Keratinocyte (primary cell): Measurements from ENCODE around the gene CTDSP2. TPM values are rescaled to one million over a fixed set of nuclear protein-coding genes. Genes with fewer than 3 reads are reported as not detected.

Experiments
- DNase-seq: peaks from one replicate; pipeline ENCODE4 v3.0.0-alpha.2; 2011; ENCODE audit warnings: low read depth, missing footprints, low spot score
- FAIRE-seq: peaks from 2 replicates; lab custom pipeline; 2011; peaks lifted over from hg19 to GRCh38; lab: Jason Lieb, UNC
- H2AFZ ChIP-seq: 2 replicates; pipeline ENCODE4 v1.6.0; 2012; ENCODE audit warnings: low read length, control low read depth, inconsistent platforms; ENCODE audit not compliant: control insufficient read depth
- H3K27ac ChIP-seq: 2 replicates; pipeline ENCODE4 v1.5.1; 2011; ENCODE audit warnings: low read length; ENCODE audit not compliant: control insufficient read depth, insufficient read depth
- H3K27me3 ChIP-seq: 3 replicates; pipeline ENCODE4 v1.6.0; 2011; ENCODE audit warnings: low read length; ENCODE audit not compliant: control insufficient read depth, insufficient read depth; ENCODE audit errors: extremely low read depth
- H3K36me3 ChIP-seq, 2 experiments: 2 replicates in 1 of 2; 3 replicates in 1 of 2; pipeline ENCODE4 v1.5.1; 2011; ENCODE audit warnings: low read length in 2 of 2, mild to moderate bottlenecking in 1 of 2; ENCODE audit not compliant: control insufficient read depth in 2 of 2, insufficient read depth in 2 of 2; ENCODE audit errors: extremely low read depth in 1 of 2
- H3K4me1 ChIP-seq: 3 replicates; pipeline ENCODE4 v1.5.1; 2011; ENCODE audit warnings: low read length; ENCODE audit not compliant: control insufficient read depth, insufficient read depth; ENCODE audit errors: extremely low read depth
- H3K4me2 ChIP-seq: 3 replicates; pipeline ENCODE4 v1.6.0; 2011; ENCODE audit warnings: low read depth, low read length; ENCODE audit not compliant: control insufficient read depth, insufficient read depth; ENCODE audit errors: extremely low read depth
- H3K4me3 ChIP-seq, 3 experiments: fragments of 200-600 bp in 1 of 3; sonication (generic) in 1 of 3; 2 replicates in 2 of 3; 3 replicates in 1 of 3; pipeline ENCODE4 v1.5.1; 2011 to 2016; ENCODE audit warnings: low read length in 3 of 3, mild to moderate bottlenecking in 3 of 3, control low read depth in 2 of 3, inconsistent platforms in 1 of 3, low read depth in 1 of 3, mixed read lengths in 1 of 3, mixed run types in 1 of 3, moderate library complexity in 1 of 3; ENCODE audit not compliant: control insufficient read depth in 2 of 3, insufficient read depth in 2 of 3; ENCODE audit errors: extremely low read depth in 1 of 3
- H3K79me2 ChIP-seq: 2 replicates; pipeline ENCODE4 v1.6.0; 2012; ENCODE audit warnings: low read length; ENCODE audit not compliant: control insufficient read depth, insufficient read depth
- H3K9ac ChIP-seq: 3 replicates; pipeline ENCODE4 v1.6.0; 2011; ENCODE audit warnings: low read length; ENCODE audit not compliant: control insufficient read depth, insufficient read depth; ENCODE audit errors: extremely low read depth
- H3K9me1 ChIP-seq: 3 replicates; pipeline ENCODE4 v1.6.0; 2011; ENCODE audit warnings: low read length; ENCODE audit not compliant: control insufficient read depth, insufficient read depth; ENCODE audit errors: extremely low read depth
- H3K9me3 ChIP-seq: 2 replicates; pipeline ENCODE4 v1.5.1; 2012; ENCODE audit warnings: low read depth, low read length; ENCODE audit not compliant: control insufficient read depth
- H4K20me1 ChIP-seq: 3 replicates; pipeline ENCODE4 v1.6.0; 2011; ENCODE audit warnings: low read length; ENCODE audit not compliant: control insufficient read depth, insufficient read depth; ENCODE audit errors: extremely low read depth
- CTCF ChIP-seq, 3 experiments: IDR thresholded peaks in 1 of 3; conservative IDR thresholded peaks in 1 of 3; optimal IDR thresholded peaks in 1 of 3; 2 replicates in 2 of 3; 3 replicates in 1 of 3; pipeline versions ENCODE3 to v1.5.1; 2011; ENCODE audit warnings: low read length in 3 of 3, mild to moderate bottlenecking in 3 of 3, moderate library complexity in 2 of 3, control low read depth in 1 of 3, inconsistent platforms in 1 of 3; ENCODE audit not compliant: insufficient read depth in 2 of 3; ENCODE audit errors: extremely low read depth in 1 of 3
- EZH2 ChIP-seq: IDR thresholded peaks from one replicate; pipeline ENCODE4 v1.6.1; 2012; ENCODE audit warnings: inconsistent platforms, mild to moderate bottlenecking, low read length, moderate library complexity
- dilution Hi-C: fragments of 300-500 bp; cut with MboI; formaldehyde crosslinking; loops from one replicate; pipeline ENCODE4 v1.7.0; 2020; ENCODE audit warnings: low sequenced_read_pairs; ENCODE audit not compliant: extremely low pct_ligation_motif_present
- polyA plus RNA-seq, 5 experiments: library from polyadenylated mRNA; depleted of rRNA in 3 of 5; stranded (reverse) in 3 of 5; stranded (forward) in 1 of 5; unstranded in 1 of 5; fragments of >200 nt; gene quantifications; 1 replicate in 1 of 5; 2 replicates in 3 of 5; 3 replicates in 1 of 5; pipeline versions ENCODE4 v1.2.1 to v1.2.3, GENCODE V29; 2011 to 2012; ENCODE audit warnings: missing spikeins in 2 of 5, low read depth in 1 of 5, low replicate concordance in 1 of 5

Gene CTDSP2
- polyA plus RNA-seq, 1 donor (not counting 4 experiments of a cell fraction or from before 2014, with no cell fraction given), result 54.6 TPM

GRCh38 chr12:57883700-57884099 lies 37.2 kb upstream of the CTDSP2 start:
- no peak for DNase-seq
- no peak overlapping the region for H3K4me3 ChIP-seq

GRCh38 chr12:57883057-57883456 lies 36.5 kb upstream of the CTDSP2 start:
- Histone ChIP-seq H3K9me3 (no peaks in the 10 kb centered on the region), H3K9me1 (no peaks in the 10 kb centered on the region), H4K20me1 (no peaks in the 10 kb centered on the region), H3K36me3 (no peaks in the 10 kb centered on the region), H3K4me3 (no peak overlapping the region), H3K9ac (no peak overlapping the region), H3K27ac (no peak overlapping the region), H2AFZ (no peak overlapping the region), H3K79me2 (no peaks in the 10 kb centered on the region), H3K27me3 (no peaks in the 10 kb centered on the region), H3K4me1 (peaks cover 8% of the 10 kb centered on the region), H3K4me2 (no peak overlapping the region)
- TF ChIP-seq EZH2 (no peak), CTCF (optimal IDR thresholded peaks at IDR 0.05 in 1 of 3, IDR thresholded peaks at IDR 0.05 in 1 of 3, conservative IDR thresholded peaks at IDR 0.05 in 1 of 3; ENCODE audit: extremely low read depth in 1 of 3, insufficient read depth in 2 of 3, low read length in 3 of 3) (no peak)
- dilution Hi-C loops, result no loop called here
- DNase-seq, result no peak
- no peak for FAIRE-seq

More at GRCh38 chr12:57883700-57884099, 37.2 kb upstream of the CTDSP2 start:
- no peak overlapping the region for H3K27ac ChIP-seq
- no peaks in the 10 kb centered on the region for H4K20me1 ChIP-seq
- no peaks in the 10 kb centered on the region for H3K27me3 ChIP-seq
- no peaks in the 10 kb centered on the region for H3K79me2 ChIP-seq
- no peak for TF ChIP-seq EZH2
- TF ChIP-seq CTCF (optimal IDR thresholded peaks at IDR 0.05 in 1 of 3, IDR thresholded peaks at IDR 0.05 in 1 of 3, conservative IDR thresholded peaks at IDR 0.05 in 1 of 3; ENCODE audit: extremely low read depth in 1 of 3, insufficient read depth in 2 of 3, low read length in 3 of 3), result no peak
- H3K4me2 ChIP-seq, result no peak overlapping the region
- no peak overlapping the region for H3K9ac ChIP-seq
- dilution Hi-C loops, result no loop called here
- no peaks in the 10 kb centered on the region for H3K36me3 ChIP-seq
- no peaks in the 10 kb centered on the region for H3K9me1 ChIP-seq
- H3K4me1 ChIP-seq, result peaks cover 12% of the 10 kb centered on the region
- H3K9me3 ChIP-seq, result no peaks in the 10 kb centered on the region
- FAIRE-seq, result no peak
- no peak overlapping the region for H2AFZ ChIP-seq
